Upper lobe of left lung (tissue), 4 donors: ENCODE results near the gene MPC1.
"Not testable (repeated sequence)": the region's sequence is repeated elsewhere in the genome, so short reads cannot be mapped to it uniquely, and the experiment has no call there.

Source experiments
- EP300 ChIP-seq, 4 donors: sonication (generic); formaldehyde crosslinking; IDR thresholded peaks; one replicate each; pipeline ENCODE4 v1.5.1; 2017; ENCODE audit warnings: antibody characterized with exemption in 4 of 4, control low read depth in 2 of 4
- POLR2A ChIP-seq, 4 donors: fragments of 450-650 bp; IDR thresholded peaks; one replicate each; pipeline ENCODE4 v1.5.1; 2016 to 2017; ENCODE audit warnings: antibody characterized with exemption in 4 of 4, mild to moderate bottlenecking in 2 of 4
- POLR2AphosphoS5 ChIP-seq, 2 donors: sonication (generic); formaldehyde crosslinking; IDR thresholded peaks; one replicate each; pipeline ENCODE4 v1.5.1; 2017; ENCODE audit warnings: antibody characterized with exemption in 2 of 2
- TF ChIP-seq, protein P1 (sequence below), 6 experiments: fragments of 450-650 bp in 4 of 6; fragments of 200-600 bp in 2 of 6; sonication (generic) in 2 of 6; IDR thresholded peaks; one replicate each; pipeline ENCODE4 v1.5.1; 2016 to 2019; ENCODE audit warnings: antibody characterized with exemption in 6 of 6

DNA sequence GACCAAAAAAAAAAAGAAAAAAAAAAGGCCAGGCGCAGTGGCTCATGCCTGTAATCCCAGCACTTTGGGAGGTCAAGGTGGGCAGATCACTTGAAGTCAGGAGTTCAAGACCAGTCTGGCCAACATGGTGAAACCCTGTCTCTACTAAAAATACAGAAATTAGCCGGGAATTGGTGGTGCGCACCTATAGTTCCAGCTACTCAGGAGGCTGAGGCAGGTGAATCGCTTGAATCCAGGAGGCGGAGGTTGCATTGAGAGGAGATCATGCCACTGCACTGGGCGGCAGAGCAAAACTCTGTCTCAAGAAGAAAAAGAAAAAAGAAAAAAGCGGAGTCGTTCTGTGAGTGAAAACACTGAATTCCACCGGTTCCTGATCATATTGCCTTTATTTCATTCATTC lies 4.4 kb upstream of the MPC1 start:
- TF ChIP-seq, protein P1, sequence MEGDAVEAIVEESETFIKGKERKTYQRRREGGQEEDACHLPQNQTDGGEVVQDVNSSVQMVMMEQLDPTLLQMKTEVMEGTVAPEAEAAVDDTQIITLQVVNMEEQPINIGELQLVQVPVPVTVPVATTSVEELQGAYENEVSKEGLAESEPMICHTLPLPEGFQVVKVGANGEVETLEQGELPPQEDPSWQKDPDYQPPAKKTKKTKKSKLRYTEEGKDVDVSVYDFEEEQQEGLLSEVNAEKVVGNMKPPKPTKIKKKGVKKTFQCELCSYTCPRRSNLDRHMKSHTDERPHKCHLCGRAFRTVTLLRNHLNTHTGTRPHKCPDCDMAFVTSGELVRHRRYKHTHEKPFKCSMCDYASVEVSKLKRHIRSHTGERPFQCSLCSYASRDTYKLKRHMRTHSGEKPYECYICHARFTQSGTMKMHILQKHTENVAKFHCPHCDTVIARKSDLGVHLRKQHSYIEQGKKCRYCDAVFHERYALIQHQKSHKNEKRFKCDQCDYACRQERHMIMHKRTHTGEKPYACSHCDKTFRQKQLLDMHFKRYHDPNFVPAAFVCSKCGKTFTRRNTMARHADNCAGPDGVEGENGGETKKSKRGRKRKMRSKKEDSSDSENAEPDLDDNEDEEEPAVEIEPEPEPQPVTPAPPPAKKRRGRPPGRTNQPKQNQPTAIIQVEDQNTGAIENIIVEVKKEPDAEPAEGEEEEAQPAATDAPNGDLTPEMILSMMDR (IDR thresholded peaks at IDR 0.05), result not testable (repeated sequence)
- TF ChIP-seq POLR2AphosphoS5, POLR2A, EP300 (IDR thresholded peaks at IDR 0.05): not testable (repeated sequence)
